WTC11 (cell line): ENCODE results near the gene ZZZ3. TPM values are rescaled to one million over a fixed set of nuclear protein-coding genes. Genes with fewer than 3 reads are reported as not detected.

Source experiments
- ATAC-seq: fragments of 200-7000 bp; cut with Tn5 transposase; 2 replicates; pipeline ENCODE4 v1.10.0; 2021; ENCODE audit warnings: mild to moderate bottlenecking, moderate library complexity
- CTCF ChIA-PET: fragments of 300-600 bp; sonication (Branson Sonifier 250); formaldehyde crosslinking; loops from one replicate; lab custom pipeline; 2021; ENCODE audit warnings: antibody characterized with exemption; lab: Charles Lee
- POLR2A ChIA-PET: fragments of 350-600 bp; sonication (Branson Sonifier 250); formaldehyde crosslinking; loops from one replicate; lab custom pipeline; 2021; ENCODE audit warnings: antibody characterized with exemption; lab: Charles Lee
- DNase-seq: peaks from one replicate; pipeline ENCODE4 v3.0.0; 2021; ENCODE audit warnings: low spot score
- H3K27ac Mint-ChIP-seq: 2 replicates; pipeline ENCODE4 v1.8.0; 2021; ENCODE audit warnings: mixed read lengths
- H3K27me3 Mint-ChIP-seq: 2 replicates; pipeline ENCODE4 v1.8.0; 2021; ENCODE audit warnings: low read depth, mild to moderate bottlenecking, moderate library complexity, mixed read lengths
- H3K36me3 Mint-ChIP-seq: 2 replicates; pipeline ENCODE4 v1.8.0; 2021; ENCODE audit warnings: mixed read lengths
- H3K4me1 Mint-ChIP-seq: 2 replicates; pipeline ENCODE4 v1.8.0; 2022; ENCODE audit warnings: mixed read lengths
- H3K4me3 Mint-ChIP-seq: 2 replicates; pipeline ENCODE4 v1.8.0; 2021; ENCODE audit warnings: mild to moderate bottlenecking, moderate library complexity, mixed read lengths
- H3K9me3 Mint-ChIP-seq: 2 replicates; pipeline ENCODE4 v1.8.0; 2021; ENCODE audit warnings: mixed read lengths
- ESRRA ChIP-seq: sonication (generic); formaldehyde crosslinking; IDR thresholded peaks from 2 replicates; pipeline ENCODE4 v1.8.1; 2022; ENCODE audit warnings: mild to moderate bottlenecking, missing genetic modification reagents, borderline replicate concordance
- FOXP1 ChIP-seq: sonication (generic); formaldehyde crosslinking; IDR thresholded peaks from 2 replicates; pipeline ENCODE4 v1.8.0; 2022; ENCODE audit warnings: missing genetic modification reagents, mild to moderate bottlenecking, moderate library complexity, borderline replicate concordance
- NFE2L1 ChIP-seq: sonication (generic); formaldehyde crosslinking; IDR thresholded peaks from 2 replicates; pipeline ENCODE4 v1.8.1; 2023; ENCODE audit warnings: missing genetic modification reagents
- OVOL2 ChIP-seq: fragments of 250-450 bp; sonication (Bioruptor Pico); IDR thresholded peaks from 2 replicates; pipeline ENCODE4 v1.9.0; 2021; ENCODE audit warnings: mild to moderate bottlenecking, borderline replicate concordance
- PRDM15 ChIP-seq: sonication (generic); formaldehyde crosslinking; IDR thresholded peaks from 2 replicates; pipeline ENCODE4 v1.8.0; 2022; ENCODE audit warnings: missing genetic modification reagents
- PREB ChIP-seq: sonication (generic); formaldehyde crosslinking; IDR thresholded peaks from 2 replicates; pipeline ENCODE4 v1.8.1; 2022; ENCODE audit warnings: mild to moderate bottlenecking, missing genetic modification reagents, moderate library complexity, borderline replicate concordance
- PRRX2 ChIP-seq: fragments of 250-450 bp; sonication (Bioruptor Pico); IDR thresholded peaks from 2 replicates; pipeline ENCODE4 v1.8.0; 2021; ENCODE audit warnings: mild to moderate bottlenecking
- RELA ChIP-seq: sonication (generic); formaldehyde crosslinking; IDR thresholded peaks from 2 replicates; pipeline ENCODE4 v1.8.1; 2022; ENCODE audit warnings: missing genetic modification reagents, mild to moderate bottlenecking, borderline replicate concordance
- ZNF121 ChIP-seq: sonication (generic); formaldehyde crosslinking; IDR thresholded peaks from 2 replicates; pipeline ENCODE4 v1.8.0; 2023; ENCODE audit warnings: missing genetic modification reagents
- ZNF138 ChIP-seq: sonication (generic); formaldehyde crosslinking; conservative IDR thresholded peaks from 2 replicates; pipeline ENCODE4 v1.8.1; 2022; ENCODE audit warnings: mild to moderate bottlenecking, moderate library complexity, missing genetic modification reagents
- ZNF263 ChIP-seq: sonication (generic); formaldehyde crosslinking; IDR thresholded peaks from 2 replicates; pipeline ENCODE4 v1.8.1; 2022; ENCODE audit warnings: low read depth, mild to moderate bottlenecking, moderate library complexity, missing genetic modification reagents
- ZNF671 ChIP-seq: fragments of 250-450 bp; sonication (Bioruptor Pico); IDR thresholded peaks from 2 replicates; pipeline ENCODE4 v1.8.0; 2021; ENCODE audit warnings: mild to moderate bottlenecking
- total RNA-seq: library from RNA; stranded (reverse); gene quantifications from 3 replicates; pipeline ENCODE4 v1.2.3, GENCODE V29; 2021
- TF ChIP-seq, protein P1 (sequence below): sonication (generic); formaldehyde crosslinking; conservative IDR thresholded peaks from 2 replicates; pipeline ENCODE4 v1.8.1; 2023; ENCODE audit warnings: mild to moderate bottlenecking, low read depth, missing genetic modification reagents, moderate library complexity
- TF ChIP-seq, protein P2 (sequence below): fragments of 200-600 bp; IDR thresholded peaks from 2 replicates; pipeline ENCODE4 v1.8.0; 2022; ENCODE audit warnings: antibody characterized with exemption
- TF ChIP-seq, protein P3 (sequence below): sonication (generic); formaldehyde crosslinking; IDR thresholded peaks from 2 replicates; pipeline ENCODE4 v1.8.1; 2023; ENCODE audit warnings: mild to moderate bottlenecking, missing genetic modification reagents, moderate library complexity
- TF ChIP-seq, protein P4 (sequence below): sonication (generic); formaldehyde crosslinking; IDR thresholded peaks from 2 replicates; pipeline ENCODE4 v1.8.1; 2023; ENCODE audit warnings: mild to moderate bottlenecking, missing genetic modification reagents, moderate library complexity
- TF ChIP-seq, protein P5 (sequence below): fragments of 250-450 bp; sonication (Bioruptor Pico); IDR thresholded peaks from 2 replicates; pipeline ENCODE4 v1.9.0; 2021; ENCODE audit warnings: mild to moderate bottlenecking

The ZZZ3 gene
- total RNA-seq, 1 experiment from 2014 or later = 43.5 TPM

- TF ChIP-seq, protein P1, sequence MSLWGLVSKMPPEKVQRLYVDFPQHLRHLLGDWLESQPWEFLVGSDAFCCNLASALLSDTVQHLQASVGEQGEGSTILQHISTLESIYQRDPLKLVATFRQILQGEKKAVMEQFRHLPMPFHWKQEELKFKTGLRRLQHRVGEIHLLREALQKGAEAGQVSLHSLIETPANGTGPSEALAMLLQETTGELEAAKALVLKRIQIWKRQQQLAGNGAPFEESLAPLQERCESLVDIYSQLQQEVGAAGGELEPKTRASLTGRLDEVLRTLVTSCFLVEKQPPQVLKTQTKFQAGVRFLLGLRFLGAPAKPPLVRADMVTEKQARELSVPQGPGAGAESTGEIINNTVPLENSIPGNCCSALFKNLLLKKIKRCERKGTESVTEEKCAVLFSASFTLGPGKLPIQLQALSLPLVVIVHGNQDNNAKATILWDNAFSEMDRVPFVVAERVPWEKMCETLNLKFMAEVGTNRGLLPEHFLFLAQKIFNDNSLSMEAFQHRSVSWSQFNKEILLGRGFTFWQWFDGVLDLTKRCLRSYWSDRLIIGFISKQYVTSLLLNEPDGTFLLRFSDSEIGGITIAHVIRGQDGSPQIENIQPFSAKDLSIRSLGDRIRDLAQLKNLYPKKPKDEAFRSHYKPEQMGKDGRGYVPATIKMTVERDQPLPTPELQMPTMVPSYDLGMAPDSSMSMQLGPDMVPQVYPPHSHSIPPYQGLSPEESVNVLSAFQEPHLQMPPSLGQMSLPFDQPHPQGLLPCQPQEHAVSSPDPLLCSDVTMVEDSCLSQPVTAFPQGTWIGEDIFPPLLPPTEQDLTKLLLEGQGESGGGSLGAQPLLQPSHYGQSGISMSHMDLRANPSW (CRISPR knock-in tag) = no peak
- TF ChIP-seq PREB (CRISPR knock-in tag) (no peak), NFE2L1 (CRISPR knock-in tag) (no peak)
Measured at GRCh38 chr1:77687519-77687906, 5.1 kb upstream of the ZZZ3 start (continued).

- ChIA-PET CTCF (interaction anchor here (0.6 to 1.0 kb wide), 4 partner anchors 14 to 198 kb away, joined by 3 read pairs; partner anchors contain the start of gene MIGA1), POLR2A (interaction anchor here (1.1 kb wide), 1 partner anchor 72 kb away, joined by 3 read pairs; the partner anchor contains the start of gene USP33)
- TF ChIP-seq, protein P2, sequence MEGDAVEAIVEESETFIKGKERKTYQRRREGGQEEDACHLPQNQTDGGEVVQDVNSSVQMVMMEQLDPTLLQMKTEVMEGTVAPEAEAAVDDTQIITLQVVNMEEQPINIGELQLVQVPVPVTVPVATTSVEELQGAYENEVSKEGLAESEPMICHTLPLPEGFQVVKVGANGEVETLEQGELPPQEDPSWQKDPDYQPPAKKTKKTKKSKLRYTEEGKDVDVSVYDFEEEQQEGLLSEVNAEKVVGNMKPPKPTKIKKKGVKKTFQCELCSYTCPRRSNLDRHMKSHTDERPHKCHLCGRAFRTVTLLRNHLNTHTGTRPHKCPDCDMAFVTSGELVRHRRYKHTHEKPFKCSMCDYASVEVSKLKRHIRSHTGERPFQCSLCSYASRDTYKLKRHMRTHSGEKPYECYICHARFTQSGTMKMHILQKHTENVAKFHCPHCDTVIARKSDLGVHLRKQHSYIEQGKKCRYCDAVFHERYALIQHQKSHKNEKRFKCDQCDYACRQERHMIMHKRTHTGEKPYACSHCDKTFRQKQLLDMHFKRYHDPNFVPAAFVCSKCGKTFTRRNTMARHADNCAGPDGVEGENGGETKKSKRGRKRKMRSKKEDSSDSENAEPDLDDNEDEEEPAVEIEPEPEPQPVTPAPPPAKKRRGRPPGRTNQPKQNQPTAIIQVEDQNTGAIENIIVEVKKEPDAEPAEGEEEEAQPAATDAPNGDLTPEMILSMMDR = 0 out of 2 replicates have a peak, but pooled peaks have one; percentile 2
- TF ChIP-seq ZNF671 (CRISPR knock-in tag) (no peak), ZNF263 (CRISPR knock-in tag) (peak; percentile 91), PRDM15 (CRISPR knock-in tag) (no peak)
- Mint-ChIP-seq H3K27me3 (no peaks in the 10 kb centered on the region), H3K9me3 (peaks cover 7% of the 10 kb centered on the region), H3K4me3 (peak overlapping the region; percentile 82), H3K27ac (no peak overlapping the region), H3K36me3 (peaks cover 8% of the 10 kb centered on the region; the same call in 1 of the 2 replicates), H3K4me1 (peaks cover 15% of the 10 kb centered on the region)
- peak; percentile 2 for ATAC-seq
- peak; percentile 70 for DNase-seq
Measured at GRCh38 chr1:77686796-77687518, 4.5 kb upstream of the ZZZ3 start.

DNA sequence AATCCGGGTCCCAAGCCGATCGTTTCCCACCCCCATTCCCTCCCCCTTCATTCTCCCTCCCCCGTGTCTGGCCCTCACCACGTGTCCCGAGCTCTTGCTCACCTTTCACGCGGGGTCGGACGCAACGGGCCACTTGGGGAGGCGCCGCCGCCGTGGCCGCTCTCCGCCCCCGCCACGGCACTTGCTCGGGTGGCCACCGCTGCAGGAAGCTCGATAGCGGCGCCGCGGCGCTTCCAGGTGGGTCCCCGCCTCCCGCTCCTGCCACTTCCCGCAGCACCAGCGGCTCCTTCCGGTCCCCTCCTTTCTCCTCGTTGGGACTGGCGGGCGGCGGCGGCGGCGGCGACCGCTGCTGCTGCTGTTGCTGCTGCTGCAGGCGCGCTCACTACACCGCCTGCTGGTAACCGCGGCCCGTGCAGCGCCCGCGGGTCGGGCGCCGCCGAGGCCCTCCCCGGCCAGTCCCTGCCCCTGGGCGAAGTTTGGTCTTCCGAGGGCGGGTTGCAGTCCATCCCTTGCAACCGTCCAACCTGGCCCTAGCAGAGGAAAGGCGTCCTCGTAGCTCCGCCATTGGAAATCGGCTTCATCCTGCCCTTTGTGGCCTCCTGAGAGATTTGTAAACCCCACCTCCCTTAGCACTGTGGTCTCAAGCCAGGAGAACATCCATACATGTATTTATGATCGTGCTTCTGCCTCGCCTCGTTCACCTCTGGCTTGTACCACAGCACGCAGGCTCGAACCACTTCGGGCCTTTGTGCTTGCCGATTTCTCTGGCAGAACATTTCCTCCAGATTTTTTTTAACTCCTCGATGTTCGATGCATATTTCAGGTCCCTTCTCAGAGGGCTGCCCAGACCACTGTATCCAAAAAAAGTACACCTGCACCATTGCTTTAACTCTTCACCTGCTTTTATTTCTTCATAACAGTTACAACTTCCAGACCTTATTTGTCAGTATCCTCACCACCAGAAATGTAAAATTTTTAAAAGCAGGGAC lies 996 bp upstream of the ZZZ3 start:
- POLR2A ChIA-PET = interaction anchor here (0.7 to 1.1 kb wide), 2 partner anchors 96 to 650 kb away, joined by 3 to 5 read pairs; partner anchors contain the start of gene MIGA1
- CTCF ChIA-PET = interaction anchor here (0.9 to 1.2 kb wide), 3 partner anchors 10 to 401 kb away, joined by 3 read pairs; partner anchors contain the start of gene AK5
- ATAC-seq (peak; percentile 66), DNase-seq (peak; percentile 91)
- Mint-ChIP-seq H3K36me3 (no peaks in the 10 kb centered on the region), H3K4me1 (peaks cover 29% of the 10 kb centered on the region), H3K27me3 (no peaks in the 10 kb centered on the region), H3K27ac (peak overlapping the region; percentile 99), H3K9me3 (no peaks in the 10 kb centered on the region), H3K4me3 (peak overlapping the region; percentile 95)
- TF ChIP-seq, protein P3, sequence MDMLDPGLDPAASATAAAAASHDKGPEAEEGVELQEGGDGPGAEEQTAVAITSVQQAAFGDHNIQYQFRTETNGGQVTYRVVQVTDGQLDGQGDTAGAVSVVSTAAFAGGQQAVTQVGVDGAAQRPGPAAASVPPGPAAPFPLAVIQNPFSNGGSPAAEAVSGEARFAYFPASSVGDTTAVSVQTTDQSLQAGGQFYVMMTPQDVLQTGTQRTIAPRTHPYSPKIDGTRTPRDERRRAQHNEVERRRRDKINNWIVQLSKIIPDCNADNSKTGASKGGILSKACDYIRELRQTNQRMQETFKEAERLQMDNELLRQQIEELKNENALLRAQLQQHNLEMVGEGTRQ (CRISPR knock-in tag) = no peak
- TF ChIP-seq ZNF138 (0 out of 2 replicates have a peak, but pooled peaks have one; percentile 16), RELA (CRISPR knock-in tag) (no peak), PRRX2 (CRISPR knock-in tag) (no peak), ZNF121 (CRISPR knock-in tag) (no peak), FOXP1 (CRISPR knock-in tag) (peak; percentile 55; the same call in 1 of the 2 replicates), ZNF263 (CRISPR knock-in tag) (no peak), ESRRA (no peak), OVOL2 (CRISPR knock-in tag) (no peak)
- TF ChIP-seq, protein P4, sequence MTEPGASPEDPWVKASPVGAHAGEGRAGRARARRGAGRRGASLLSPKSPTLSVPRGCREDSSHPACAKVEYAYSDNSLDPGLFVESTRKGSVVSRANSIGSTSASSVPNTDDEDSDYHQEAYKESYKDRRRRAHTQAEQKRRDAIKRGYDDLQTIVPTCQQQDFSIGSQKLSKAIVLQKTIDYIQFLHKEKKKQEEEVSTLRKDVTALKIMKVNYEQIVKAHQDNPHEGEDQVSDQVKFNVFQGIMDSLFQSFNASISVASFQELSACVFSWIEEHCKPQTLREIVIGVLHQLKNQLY = no peak
- TF ChIP-seq, protein P5, sequence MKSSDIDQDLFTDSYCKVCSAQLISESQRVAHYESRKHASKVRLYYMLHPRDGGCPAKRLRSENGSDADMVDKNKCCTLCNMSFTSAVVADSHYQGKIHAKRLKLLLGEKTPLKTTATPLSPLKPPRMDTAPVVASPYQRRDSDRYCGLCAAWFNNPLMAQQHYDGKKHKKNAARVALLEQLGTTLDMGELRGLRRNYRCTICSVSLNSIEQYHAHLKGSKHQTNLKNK = no peak
